Muscle layer of colon (tissue), 2 donors: ENCODE data around the gene MAP3K14.
A peak's percentile ranks its signal among the peaks of the same experiment; 100 is the strongest.

Experiments used
- H3K27ac ChIP-seq: one replicate; pipeline ENCODE4 v1.7.0; 2013; ENCODE audit warnings: low read depth, mild to moderate bottlenecking, low read length, moderate library complexity
- H3K27me3 ChIP-seq, 2 donors: one replicate each; pipeline ENCODE4 v1.7.0; 2013; ENCODE audit warnings: low read length in 2 of 2, mild to moderate bottlenecking in 2 of 2; ENCODE audit not compliant: insufficient read depth in 2 of 2, control insufficient read depth in 1 of 2
- H3K36me3 ChIP-seq: one replicate; pipeline ENCODE4 v1.7.0; 2013; ENCODE audit warnings: mild to moderate bottlenecking, low read length; ENCODE audit not compliant: insufficient read depth
- H3K4me1 ChIP-seq: one replicate; pipeline ENCODE4 v1.7.0; 2013; ENCODE audit warnings: mild to moderate bottlenecking, low read length; ENCODE audit not compliant: insufficient read depth
- H3K4me3 ChIP-seq, 2 donors: one replicate each; pipeline ENCODE4 v1.7.0; 2013; ENCODE audit warnings: low read length in 2 of 2, low read depth in 1 of 2, mild to moderate bottlenecking in 1 of 2, moderate library complexity in 1 of 2
- H3K9ac ChIP-seq: one replicate; pipeline ENCODE4 v1.7.0; 2013; ENCODE audit warnings: low read length
- H3K9me3 ChIP-seq: one replicate; pipeline ENCODE4 v1.7.0; 2013; ENCODE audit warnings: mild to moderate bottlenecking, low read length
- donor health status: abdominal sarcoma.
- donor health status: Adenocarcinoma of cecum.

The MAP3K14 gene

GRCh38 chr17:45267436-45268055 is 49.3 kb downstream of the MAP3K14 start:
- no peaks in the 10 kb centered on the region for H3K27me3 ChIP-seq
- no peak overlapping the region for H3K27ac ChIP-seq
- no peak overlapping the region for H3K4me3 ChIP-seq
- H3K4me1 ChIP-seq: peaks cover 7% of the 10 kb centered on the region
- H3K9ac ChIP-seq: no peak overlapping the region
- H3K36me3 ChIP-seq: peaks cover 82% of the 10 kb centered on the region
- H3K9me3 ChIP-seq: no peaks in the 10 kb centered on the region

- peaks cover 10% of the 10 kb centered on the region for H3K4me1 ChIP-seq
- no peak overlapping the region for H3K4me3 ChIP-seq
- H3K27ac ChIP-seq: no peak overlapping the region
- no peaks in the 10 kb centered on the region for H3K9me3 ChIP-seq
- H3K36me3 ChIP-seq: peaks cover 80% of the 10 kb centered on the region
- H3K9ac ChIP-seq: no peak overlapping the region
- H3K27me3 ChIP-seq: no peaks in the 10 kb centered on the region
Observed at GRCh38 chr17:45266372-45266926, 50.4 kb downstream of the MAP3K14 start.

GRCh38 chr17:45265821-45266220 is 51.0 kb downstream of the MAP3K14 start:
- Histone ChIP-seq H3K27me3 (no peaks in the 10 kb centered on the region), H3K27ac (no peak overlapping the region), H3K36me3 (peaks cover 76% of the 10 kb centered on the region), H3K4me3 (no peak overlapping the region), H3K9ac (no peak overlapping the region), H3K4me1 (peaks cover 10% of the 10 kb centered on the region), H3K9me3 (no peaks in the 10 kb centered on the region)

GRCh38 chr17:45264988-45265387 is 51.8 kb downstream of the MAP3K14 start:
- H3K9ac ChIP-seq: no peak overlapping the region
- no peak overlapping the region for H3K27ac ChIP-seq
- no peaks in the 10 kb centered on the region for H3K27me3 ChIP-seq
- H3K4me1 ChIP-seq: peaks cover 10% of the 10 kb centered on the region
- H3K36me3 ChIP-seq: peaks cover 68% of the 10 kb centered on the region
- no peak overlapping the region for H3K4me3 ChIP-seq
- no peaks in the 10 kb centered on the region for H3K9me3 ChIP-seq

GRCh38 chr17:45264430-45264829 is 52.4 kb downstream of the MAP3K14 start:
- Histone ChIP-seq H3K27me3 (no peaks in the 10 kb centered on the region), H3K4me1 (peaks cover 10% of the 10 kb centered on the region), H3K9ac (no peak overlapping the region), H3K36me3 (peaks cover 62% of the 10 kb centered on the region), H3K27ac (no peak overlapping the region), H3K9me3 (no peaks in the 10 kb centered on the region), H3K4me3 (no peak overlapping the region)

GRCh38 chr17:45263477-45263860 is 53.4 kb downstream of the MAP3K14 start:
- Histone ChIP-seq H3K4me3 (no peak overlapping the region), H3K9ac (no peak overlapping the region), H3K27me3 (no peaks in the 10 kb centered on the region), H3K27ac (no peak overlapping the region), H3K4me1 (peaks cover 10% of the 10 kb centered on the region), H3K9me3 (no peaks in the 10 kb centered on the region), H3K36me3 (peaks cover 53% of the 10 kb centered on the region)

- Histone ChIP-seq H3K27ac (peak overlapping the region; percentile 36), H3K9ac (no peak overlapping the region), H3K27me3 (no peaks in the 10 kb centered on the region), H3K9me3 (no peaks in the 10 kb centered on the region), H3K36me3 (peaks cover 48% of the 10 kb centered on the region), H3K4me3 (peak overlapping the region; percentile 55 to 72), H3K4me1 (peaks cover 10% of the 10 kb centered on the region)
Observed at GRCh38 chr17:45262516-45263476, 54.0 kb downstream of the MAP3K14 start.

- no peaks in the 10 kb centered on the region for H3K27me3 ChIP-seq
- peaks cover 10% of the 10 kb centered on the region for H3K4me1 ChIP-seq
- H3K4me3 ChIP-seq: peak within 1 kb of the TSS; percentile 55 to 72
- H3K27ac ChIP-seq: peak within 1 kb of the TSS; percentile 36
- no peaks in the 10 kb centered on the region for H3K9me3 ChIP-seq
- peaks cover 38% of the 10 kb centered on the region for H3K36me3 ChIP-seq
- H3K9ac ChIP-seq: no peak within 1 kb of the TSS
Observed at GRCh38 chr17:45261577-45262515, 55.0 kb downstream of the MAP3K14 start, which contains the start of gene SPATA32. Gene SPATA32, minus strand, starts transcription at chr17:45262094. Its CDS starts 78 bp downstream, at chr17:45262016.

GRCh38 chr17:45260204-45260783 is 56.5 kb downstream of the MAP3K14 start:
- H3K9me3 ChIP-seq: no peaks in the 10 kb centered on the region
- no peak overlapping the region for H3K9ac ChIP-seq
- no peak overlapping the region for H3K27ac ChIP-seq
- H3K4me3 ChIP-seq: no peak overlapping the region
- no peaks in the 10 kb centered on the region for H3K27me3 ChIP-seq
- peaks cover 10% of the 10 kb centered on the region for H3K4me1 ChIP-seq
- peaks cover 26% of the 10 kb centered on the region for H3K36me3 ChIP-seq

- Histone ChIP-seq H3K9me3 (no peaks in the 10 kb centered on the region), H3K27ac (no peak overlapping the region), H3K4me1 (peaks cover 10% of the 10 kb centered on the region), H3K4me3 (no peak overlapping the region), H3K27me3 (no peaks in the 10 kb centered on the region), H3K9ac (no peak overlapping the region), H3K36me3 (peaks cover 13% of the 10 kb centered on the region)
Observed at GRCh38 chr17:45258981-45259380, 57.8 kb downstream of the MAP3K14 start.
